ENCODE measurements around the gene SLITRK1. TPM values are rescaled to one million over a fixed set of nuclear protein-coding genes. Genes with fewer than 3 reads are reported as not detected.

The SLITRK1 gene, protein sequence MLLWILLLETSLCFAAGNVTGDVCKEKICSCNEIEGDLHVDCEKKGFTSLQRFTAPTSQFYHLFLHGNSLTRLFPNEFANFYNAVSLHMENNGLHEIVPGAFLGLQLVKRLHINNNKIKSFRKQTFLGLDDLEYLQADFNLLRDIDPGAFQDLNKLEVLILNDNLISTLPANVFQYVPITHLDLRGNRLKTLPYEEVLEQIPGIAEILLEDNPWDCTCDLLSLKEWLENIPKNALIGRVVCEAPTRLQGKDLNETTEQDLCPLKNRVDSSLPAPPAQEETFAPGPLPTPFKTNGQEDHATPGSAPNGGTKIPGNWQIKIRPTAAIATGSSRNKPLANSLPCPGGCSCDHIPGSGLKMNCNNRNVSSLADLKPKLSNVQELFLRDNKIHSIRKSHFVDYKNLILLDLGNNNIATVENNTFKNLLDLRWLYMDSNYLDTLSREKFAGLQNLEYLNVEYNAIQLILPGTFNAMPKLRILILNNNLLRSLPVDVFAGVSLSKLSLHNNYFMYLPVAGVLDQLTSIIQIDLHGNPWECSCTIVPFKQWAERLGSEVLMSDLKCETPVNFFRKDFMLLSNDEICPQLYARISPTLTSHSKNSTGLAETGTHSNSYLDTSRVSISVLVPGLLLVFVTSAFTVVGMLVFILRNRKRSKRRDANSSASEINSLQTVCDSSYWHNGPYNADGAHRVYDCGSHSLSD
- total RNA-seq: not detected
- long read RNA-seq: 0 reads

DNA sequence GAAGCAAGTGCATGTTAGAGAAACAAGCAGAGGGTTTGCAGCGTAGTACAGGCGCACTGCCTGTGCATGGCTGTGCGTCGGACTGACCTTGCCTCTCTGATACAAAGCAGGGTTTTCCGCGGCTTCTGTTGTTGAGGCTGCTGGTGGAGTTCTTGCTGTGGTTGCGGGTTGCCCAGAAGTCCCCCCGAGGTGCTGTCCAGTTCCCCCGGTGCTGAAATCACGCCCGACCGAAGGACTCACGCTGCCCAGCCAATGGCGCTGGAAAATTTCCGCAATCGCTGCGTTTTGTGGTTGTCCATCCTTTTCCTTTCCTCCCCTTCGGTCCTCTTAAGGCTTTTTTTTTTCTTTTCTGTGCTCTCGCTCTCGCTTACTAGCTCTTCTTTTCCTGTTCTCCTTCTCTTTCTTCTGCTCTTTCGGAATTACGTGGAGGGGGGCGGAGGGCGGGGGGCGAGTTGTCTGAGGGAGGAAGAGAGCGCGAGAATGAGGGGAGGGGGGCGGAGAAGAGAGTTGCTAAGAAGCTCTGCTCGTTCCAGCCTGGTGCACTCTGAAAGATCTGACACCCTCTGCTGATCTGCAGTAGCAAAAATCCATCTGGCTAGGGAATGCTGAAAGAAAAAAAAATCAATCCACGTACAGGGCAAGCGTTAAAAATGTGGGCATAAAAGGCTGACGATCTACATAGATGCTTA lies at the start of gene SLITRK1:
SLITRK1 (minus strand) TSS at position 558 of the 689 bp plus-strand sequence. CDS start 967 bp downstream, outside the sequence.
- ATAC-seq: peak in 1 of 2 donors; percentile 31
- Histone ChIP-seq H3K27ac (no peak within 1 kb of the TSS), H3K4me1 (no peaks in the 10 kb centered on the region), H3K9me3 (no peaks in the 10 kb centered on the region), H3K27me3 (ENCODE audit: low read depth) (peaks cover 53% of the 10 kb centered on the region), H3K4me3 (no peak within 1 kb of the TSS), H3K36me3 (no peaks in the 10 kb centered on the region)
- intact Hi-C loops (cut with DNase I): no loop called here
- TF ChIP-seq, protein P1, sequence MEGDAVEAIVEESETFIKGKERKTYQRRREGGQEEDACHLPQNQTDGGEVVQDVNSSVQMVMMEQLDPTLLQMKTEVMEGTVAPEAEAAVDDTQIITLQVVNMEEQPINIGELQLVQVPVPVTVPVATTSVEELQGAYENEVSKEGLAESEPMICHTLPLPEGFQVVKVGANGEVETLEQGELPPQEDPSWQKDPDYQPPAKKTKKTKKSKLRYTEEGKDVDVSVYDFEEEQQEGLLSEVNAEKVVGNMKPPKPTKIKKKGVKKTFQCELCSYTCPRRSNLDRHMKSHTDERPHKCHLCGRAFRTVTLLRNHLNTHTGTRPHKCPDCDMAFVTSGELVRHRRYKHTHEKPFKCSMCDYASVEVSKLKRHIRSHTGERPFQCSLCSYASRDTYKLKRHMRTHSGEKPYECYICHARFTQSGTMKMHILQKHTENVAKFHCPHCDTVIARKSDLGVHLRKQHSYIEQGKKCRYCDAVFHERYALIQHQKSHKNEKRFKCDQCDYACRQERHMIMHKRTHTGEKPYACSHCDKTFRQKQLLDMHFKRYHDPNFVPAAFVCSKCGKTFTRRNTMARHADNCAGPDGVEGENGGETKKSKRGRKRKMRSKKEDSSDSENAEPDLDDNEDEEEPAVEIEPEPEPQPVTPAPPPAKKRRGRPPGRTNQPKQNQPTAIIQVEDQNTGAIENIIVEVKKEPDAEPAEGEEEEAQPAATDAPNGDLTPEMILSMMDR (IDR thresholded peaks at IDR 0.05): no peak
- peak; percentile 47 for DNase-seq

DNA sequence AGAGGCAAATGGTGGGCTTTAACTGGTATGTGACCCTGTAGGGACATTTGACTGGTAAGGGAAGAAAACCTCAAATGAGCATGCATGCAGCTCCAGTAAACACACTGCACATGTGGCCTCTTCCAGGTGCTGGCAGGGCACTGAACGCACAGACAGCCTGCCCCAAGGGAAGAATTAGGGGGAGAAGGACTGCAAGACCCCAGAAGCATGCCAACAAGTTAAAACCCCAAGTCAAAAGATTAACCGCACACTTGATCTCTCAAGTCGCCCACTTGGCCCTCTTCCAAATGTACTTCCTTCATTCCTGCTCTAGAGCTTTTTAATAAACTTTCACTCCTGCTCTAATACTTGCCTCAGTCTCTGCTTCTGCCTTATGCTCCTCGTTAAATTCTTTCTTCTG lies 46.9 kb upstream of the SLITRK1 start:
- ATAC-seq: no peak

DNA sequence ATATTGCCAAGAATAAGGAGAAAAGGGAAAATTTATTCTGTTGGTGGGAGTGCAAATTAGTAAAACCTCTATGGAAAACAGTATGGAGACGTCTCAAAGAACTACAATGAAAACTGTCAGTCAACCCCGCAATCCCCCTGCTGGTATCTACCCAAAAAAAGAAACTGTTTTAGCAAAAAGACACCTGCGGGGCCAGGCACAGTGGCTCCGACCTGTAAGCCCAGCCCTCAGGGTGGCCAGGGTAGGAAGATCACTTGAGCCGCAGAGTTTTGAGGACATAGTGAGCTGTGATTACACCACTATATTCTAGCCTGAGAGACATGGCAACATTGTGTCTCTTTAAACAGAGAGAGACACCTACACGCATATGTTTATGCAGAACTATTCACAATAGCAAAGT lies 37.5 kb upstream of the SLITRK1 start:
- no peak for ATAC-seq
- no peaks in the 10 kb centered on the region for H3K4me1 ChIP-seq

More for the DNA sequence above, 46.9 kb upstream of the SLITRK1 start:
- Histone ChIP-seq H3K9me3 (no peaks in the 10 kb centered on the region), H3K4me1 (no peaks in the 10 kb centered on the region), H3K4me3 (no peak overlapping the region), H3K27ac (no peak overlapping the region), H3K36me3 (no peaks in the 10 kb centered on the region), H3K27me3 (ENCODE audit: low read depth) (no peaks in the 10 kb centered on the region)
- no peak for DNase-seq
- TF ChIP-seq, protein P1 (IDR thresholded peaks at IDR 0.05): no peak
- intact Hi-C loops (cut with DNase I): no loop called here

DNA sequence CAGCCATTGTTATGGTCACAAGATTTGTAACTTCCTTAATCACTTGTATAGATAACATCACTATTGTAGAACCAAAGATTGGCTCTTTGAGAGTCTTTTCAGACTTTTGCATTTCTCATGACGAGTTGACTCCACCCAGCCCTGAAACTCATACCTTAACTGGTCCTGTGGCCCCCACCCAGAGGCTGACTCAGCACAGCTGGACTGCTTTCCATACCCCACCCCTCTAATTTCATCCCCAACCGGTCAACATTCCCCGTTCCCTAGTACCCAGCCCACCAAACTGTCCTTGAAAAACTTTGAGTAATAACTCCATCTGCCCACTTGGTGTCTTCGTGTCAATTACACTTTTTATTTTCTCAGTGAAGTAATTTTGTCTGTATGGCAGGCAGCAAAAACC lies 32.1 kb upstream of the SLITRK1 start:
- intact Hi-C loops (cut with DNase I): no loop called here
- TF ChIP-seq, protein P1 (IDR thresholded peaks at IDR 0.05): no peak

More for the DNA sequence above, 37.5 kb upstream of the SLITRK1 start:
- Histone ChIP-seq H3K9me3 (no peaks in the 10 kb centered on the region), H3K4me3 (no peak overlapping the region), H3K27ac (no peak overlapping the region), H3K36me3 (no peaks in the 10 kb centered on the region), H3K27me3 (ENCODE audit: low read depth) (no peaks in the 10 kb centered on the region)
- no peak for DNase-seq
- intact Hi-C loops (cut with DNase I): no loop called here
- TF ChIP-seq, protein P1 (IDR thresholded peaks at IDR 0.05): no peak

DNA sequence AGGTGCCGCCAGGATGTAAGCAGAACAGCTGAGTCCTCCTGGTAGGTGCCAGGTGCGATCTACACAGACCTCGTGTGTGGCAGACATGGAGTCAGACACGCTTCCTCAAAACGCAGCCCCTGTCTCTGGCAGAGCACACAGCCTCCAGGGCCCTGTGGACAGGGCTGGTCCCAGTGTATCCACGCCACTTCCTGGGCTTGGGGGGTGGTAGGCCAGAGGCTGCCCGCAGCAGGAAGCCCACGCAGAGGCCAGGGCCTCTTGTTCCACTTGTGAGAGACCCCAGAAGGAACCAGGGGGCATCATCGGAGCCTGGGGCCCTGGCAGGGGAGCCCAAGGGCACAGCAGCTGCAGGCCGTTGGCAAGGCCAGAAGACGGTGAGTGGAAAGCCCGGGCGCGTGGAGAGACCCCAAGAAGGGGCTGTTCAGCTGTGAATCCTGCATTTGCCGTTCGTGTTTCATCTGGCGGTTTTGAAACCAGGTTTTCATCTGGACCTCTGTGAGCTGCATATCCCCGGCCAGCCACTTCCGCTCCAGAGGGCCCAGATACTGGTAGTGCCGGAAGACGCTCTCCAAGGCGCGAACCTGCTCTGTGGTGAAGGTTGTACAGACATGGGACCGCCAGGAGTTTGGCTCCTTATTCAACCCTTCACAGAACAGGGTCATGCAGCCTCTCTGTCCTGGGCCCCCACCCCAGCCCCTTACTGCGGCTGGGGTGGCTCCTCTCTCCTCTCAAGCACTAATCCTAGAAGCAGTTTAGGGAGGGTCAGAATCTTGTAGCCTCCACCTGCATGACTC lies 25.1 kb upstream of the SLITRK1 start:
- Histone ChIP-seq H3K4me3 (no peak overlapping the region), H3K27me3 (ENCODE audit: low read depth) (no peaks in the 10 kb centered on the region), H3K27ac (no peak overlapping the region), H3K36me3 (no peaks in the 10 kb centered on the region), H3K4me1 (no peaks in the 10 kb centered on the region), H3K9me3 (no peaks in the 10 kb centered on the region)
- TF ChIP-seq, protein P1 (IDR thresholded peaks at IDR 0.05): no peak
- intact Hi-C loops (cut with DNase I): no loop called here
- DNase-seq: no peak
- ATAC-seq: no peak

More for the DNA sequence above, 32.1 kb upstream of the SLITRK1 start:
- Histone ChIP-seq H3K27ac (no peak overlapping the region), H3K9me3 (no peaks in the 10 kb centered on the region), H3K4me1 (no peaks in the 10 kb centered on the region), H3K27me3 (ENCODE audit: low read depth) (no peaks in the 10 kb centered on the region), H3K4me3 (no peak overlapping the region), H3K36me3 (no peaks in the 10 kb centered on the region)
- ATAC-seq (no peak), DNase-seq (no peak)
